Measurements from ENCODE around the gene PAX1. TPM values are rescaled to one million over a fixed set of nuclear protein-coding genes. Genes with fewer than 3 reads are reported as not detected.

Gene PAX1
- polyA plus RNA-seq, 3 donors = not detected

DNA sequence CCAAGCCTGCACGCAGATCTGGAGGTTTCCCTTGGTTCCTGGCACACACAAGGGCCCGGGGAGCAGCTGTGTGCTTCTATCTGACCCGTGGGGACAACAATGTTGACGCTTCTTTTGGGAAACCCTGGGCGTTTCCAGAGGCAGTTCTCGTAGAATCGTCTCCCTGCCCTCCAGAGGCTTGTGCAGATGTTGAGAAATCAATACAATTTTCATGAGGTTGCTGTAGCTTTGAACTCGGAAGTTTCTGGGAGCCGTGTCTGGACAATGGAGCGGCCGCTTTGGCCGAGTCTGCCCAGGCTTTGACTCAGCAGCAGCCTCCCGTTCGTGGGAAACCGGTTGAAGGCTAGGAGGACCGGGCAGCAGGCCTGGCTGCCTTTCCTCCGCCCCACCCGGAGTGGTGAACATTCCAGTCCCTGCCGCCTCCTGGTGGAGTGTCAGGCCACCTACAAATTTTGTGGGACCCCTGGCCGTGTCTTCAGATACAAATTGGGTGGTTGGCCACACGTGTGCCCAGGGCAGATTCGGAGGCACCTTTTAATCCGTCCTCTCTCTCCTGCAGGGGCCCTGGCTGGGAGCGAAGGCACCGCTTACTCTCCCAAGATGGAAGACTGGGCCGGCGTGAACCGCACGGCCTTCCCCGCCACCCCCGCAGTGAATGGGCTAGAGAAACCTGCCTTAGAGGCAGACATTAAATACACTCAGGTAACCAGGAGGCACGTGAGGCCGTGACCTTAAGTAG, 2.7 kb downstream of the PAX1 start:
- WGBS (ENCODE audit: insufficient coverage) = 8% methylated on average over 27 of the region's 33 CpGs

DNA sequence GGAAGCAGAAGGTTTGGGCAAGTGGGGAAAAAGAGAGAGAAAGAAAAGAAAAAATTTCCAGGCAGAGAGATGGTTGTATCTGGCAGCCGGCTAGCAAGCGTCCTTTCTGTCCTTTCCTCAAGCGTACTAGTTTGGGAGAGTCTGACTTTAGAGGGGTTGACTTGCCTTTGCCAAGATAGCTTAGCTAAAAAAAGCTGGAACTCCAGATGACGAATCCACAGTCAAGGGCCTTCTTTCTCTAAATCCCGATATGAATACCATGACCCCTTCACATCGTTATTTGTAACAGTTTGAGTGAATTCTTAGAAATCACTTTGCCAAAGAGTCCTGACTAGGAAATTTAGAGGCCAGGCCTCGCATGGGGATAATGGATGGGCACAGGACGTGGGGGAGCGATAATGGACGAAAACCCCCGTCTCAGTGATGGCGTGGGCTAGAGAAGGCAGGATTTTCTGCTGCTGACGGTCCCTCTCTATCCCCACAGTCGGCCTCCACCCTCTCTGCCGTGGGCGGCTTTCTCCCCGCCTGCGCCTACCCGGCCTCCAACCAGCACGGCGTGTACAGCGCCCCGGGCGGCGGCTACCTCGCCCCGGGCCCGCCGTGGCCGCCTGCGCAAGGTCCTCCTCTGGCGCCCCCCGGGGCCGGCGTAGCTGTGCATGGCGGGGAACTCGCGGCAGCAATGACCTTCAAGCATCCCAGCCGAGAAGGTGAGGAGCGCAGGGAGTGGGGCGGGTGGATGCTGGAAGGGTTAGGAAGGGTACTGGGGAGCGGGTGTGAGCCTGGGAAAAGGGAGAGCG, 3.5 kb downstream of the PAX1 start:
- Histone ChIP-seq H3K4me1 (ENCODE audit: control insufficient read depth in 1 of 2, insufficient read depth in 2 of 2, low read length in 2 of 2) (no peaks in the 10 kb centered on the region), H3K4me2 (replicated peaks; ENCODE audit: extremely low read depth, low read length, poor library complexity, severe bottlenecking) (no peak overlapping the region), H2AFZ (ENCODE audit: insufficient read depth, low read depth, low read length, poor library complexity, severe bottlenecking) (no peak overlapping the region), H3K9ac (ENCODE audit: insufficient read depth, low read length, poor library complexity, severe bottlenecking) (no peak overlapping the region), H4K20me1 (ENCODE audit: insufficient read depth, low read length) (no peaks in the 10 kb centered on the region), H3K27ac (ENCODE audit: low read depth in 1 of 2, low read length in 2 of 2) (no peak overlapping the region), H3K9me3 (replicated peaks in 1 of 2; ENCODE audit: control insufficient read depth in 1 of 2, insufficient read depth in 1 of 2, low read length in 2 of 2) (peaks cover 0 to 51% of the 10 kb centered on the region in 2 donors), H3K4me3 (replicated peaks in 1 of 3; ENCODE audit: low read depth in 2 of 3, low read length in 3 of 3) (no peak overlapping the region), H3K27me3 (ENCODE audit: control insufficient read depth in 2 of 2, insufficient read depth in 2 of 2, low read length in 2 of 2) (peaks cover 63 to 93% of the 10 kb centered on the region in 2 donors), H3K79me2 (ENCODE audit: insufficient read depth, low read length) (no peaks in the 10 kb centered on the region), H3K36me3 (replicated peaks in 1 of 2; ENCODE audit: control insufficient read depth in 1 of 2, insufficient read depth in 2 of 2, low read length in 2 of 2) (no peaks in the 10 kb centered on the region)
- DNase-seq = no peak
- intact Hi-C loops (cut with micrococcal nuclease) = no loop called here
- 6% methylated on average over 33 of the region's 43 CpGs for WGBS (ENCODE audit: insufficient coverage)
- peaks cover 7% of the 10 kb centered on the region for H3K4me1 Mint-ChIP-seq
- no peak overlapping the region for H3K27ac Mint-ChIP-seq
- H3K4me3 Mint-ChIP-seq = peak overlapping the region in 1 of 2 donors; percentile 83
- peaks cover 0 to 1% of the 10 kb centered on the region in 2 donors for H3K36me3 Mint-ChIP-seq
- TF ChIP-seq, protein P1, sequence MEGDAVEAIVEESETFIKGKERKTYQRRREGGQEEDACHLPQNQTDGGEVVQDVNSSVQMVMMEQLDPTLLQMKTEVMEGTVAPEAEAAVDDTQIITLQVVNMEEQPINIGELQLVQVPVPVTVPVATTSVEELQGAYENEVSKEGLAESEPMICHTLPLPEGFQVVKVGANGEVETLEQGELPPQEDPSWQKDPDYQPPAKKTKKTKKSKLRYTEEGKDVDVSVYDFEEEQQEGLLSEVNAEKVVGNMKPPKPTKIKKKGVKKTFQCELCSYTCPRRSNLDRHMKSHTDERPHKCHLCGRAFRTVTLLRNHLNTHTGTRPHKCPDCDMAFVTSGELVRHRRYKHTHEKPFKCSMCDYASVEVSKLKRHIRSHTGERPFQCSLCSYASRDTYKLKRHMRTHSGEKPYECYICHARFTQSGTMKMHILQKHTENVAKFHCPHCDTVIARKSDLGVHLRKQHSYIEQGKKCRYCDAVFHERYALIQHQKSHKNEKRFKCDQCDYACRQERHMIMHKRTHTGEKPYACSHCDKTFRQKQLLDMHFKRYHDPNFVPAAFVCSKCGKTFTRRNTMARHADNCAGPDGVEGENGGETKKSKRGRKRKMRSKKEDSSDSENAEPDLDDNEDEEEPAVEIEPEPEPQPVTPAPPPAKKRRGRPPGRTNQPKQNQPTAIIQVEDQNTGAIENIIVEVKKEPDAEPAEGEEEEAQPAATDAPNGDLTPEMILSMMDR (IDR thresholded peaks at IDR 0.05) = no peak
- H3K27me3 Mint-ChIP-seq (ENCODE audit: low read depth in 3 of 3) = peaks cover 91 to 94% (median 93%) of the 10 kb centered on the region in 3 donors
- peaks cover 0 to 26% (median 17%) of the 10 kb centered on the region in 7 donors for H3K9me3 Mint-ChIP-seq

More for the DNA sequence above, 2.7 kb downstream of the PAX1 start:
- TF ChIP-seq, protein P1 (IDR thresholded peaks at IDR 0.05) = no peak
- H3K79me2 ChIP-seq (ENCODE audit: insufficient read depth, low read length) = no peaks in the 10 kb centered on the region
- DNase-seq = no peak
- Mint-ChIP-seq H3K27me3 (ENCODE audit: low read depth in 3 of 3) (peaks cover 91 to 94% (median 93%) of the 10 kb centered on the region in 3 donors), H3K36me3 (peaks cover 3 to 4% of the 10 kb centered on the region in 2 donors), H3K9me3 (peaks cover 0 to 23% (median 13%) of the 10 kb centered on the region in 7 donors), H3K4me1 (peaks cover 3% of the 10 kb centered on the region), H3K27ac (no peak overlapping the region), H3K4me3 (peak overlapping the region in 1 of 2 donors; percentile 83)
- no peak overlapping the region for H2AFZ ChIP-seq (ENCODE audit: insufficient read depth, low read depth, low read length, poor library complexity, severe bottlenecking)
- no peak overlapping the region for H3K4me2 ChIP-seq (replicated peaks; ENCODE audit: extremely low read depth, low read length, poor library complexity, severe bottlenecking)
- no peaks in the 10 kb centered on the region for H4K20me1 ChIP-seq (ENCODE audit: insufficient read depth, low read length)
- H3K4me3 ChIP-seq (replicated peaks in 1 of 3; ENCODE audit: low read depth in 2 of 3, low read length in 3 of 3) = no peak overlapping the region
- H3K9ac ChIP-seq (ENCODE audit: insufficient read depth, low read length, poor library complexity, severe bottlenecking) = no peak overlapping the region
- H3K4me1 ChIP-seq (ENCODE audit: control insufficient read depth in 1 of 2, insufficient read depth in 2 of 2, low read length in 2 of 2) = no peaks in the 10 kb centered on the region
- intact Hi-C loops (cut with micrococcal nuclease) = no loop called here
- peaks cover 62 to 93% of the 10 kb centered on the region in 2 donors for H3K27me3 ChIP-seq (ENCODE audit: control insufficient read depth in 2 of 2, insufficient read depth in 2 of 2, low read length in 2 of 2)
- H3K27ac ChIP-seq (ENCODE audit: low read depth in 1 of 2, low read length in 2 of 2) = no peak overlapping the region
- peaks cover 0 to 50% of the 10 kb centered on the region in 2 donors for H3K9me3 ChIP-seq (replicated peaks in 1 of 2; ENCODE audit: control insufficient read depth in 1 of 2, insufficient read depth in 1 of 2, low read length in 2 of 2)
- H3K36me3 ChIP-seq (replicated peaks in 1 of 2; ENCODE audit: control insufficient read depth in 1 of 2, insufficient read depth in 2 of 2, low read length in 2 of 2) = no peaks in the 10 kb centered on the region
